GM23248 (cell line): ENCODE measurements around the gene STON2. TPM values are rescaled to one million over a fixed set of nuclear protein-coding genes. Genes with fewer than 3 reads are reported as not detected.
"Not testable (repeated sequence)": the region's sequence is repeated elsewhere in the genome, so short reads cannot be mapped to it uniquely, and the experiment has no call there.

Experiments
- DNase-seq: peaks from one replicate; pipeline ENCODE4 v3.0.0-alpha.2; 2015
- H2AFZ ChIP-seq: fragments of 200-600 bp; sonication (generic); 2 replicates; pipeline ENCODE4 v1.6.1; 2016; ENCODE audit warnings: antibody characterized with exemption
- H3F3A ChIP-seq: fragments of 200-600 bp; sonication (generic); 2 replicates; pipeline ENCODE4 v1.6.1; 2016; ENCODE audit warnings: mild to moderate bottlenecking, antibody characterized with exemption, mixed run types; ENCODE audit not compliant: insufficient read depth
- H3K27ac ChIP-seq: fragments of 200-600 bp; sonication (generic); 2 replicates; pipeline ENCODE4 v1.5.1; 2016; ENCODE audit warnings: mild to moderate bottlenecking
- H3K27me3 ChIP-seq: fragments of 200-600 bp; sonication (generic); replicated peaks from 2 replicates; pipeline ENCODE4 v1.6.1; 2016; ENCODE audit warnings: mild to moderate bottlenecking; ENCODE audit not compliant: insufficient read depth
- H3K36me3 ChIP-seq: fragments of 200-600 bp; sonication (generic); 2 replicates; pipeline ENCODE4 v1.6.1; 2016; ENCODE audit warnings: low read depth, mild to moderate bottlenecking
- H3K4me1 ChIP-seq: fragments of 200-600 bp; sonication (generic); 2 replicates; pipeline ENCODE4 v1.6.1; 2016; ENCODE audit warnings: mild to moderate bottlenecking; ENCODE audit not compliant: insufficient read depth
- H3K4me2 ChIP-seq: fragments of 200-600 bp; sonication (generic); one replicate; pipeline ENCODE4 v1.6.1; 2016; ENCODE audit warnings: mild to moderate bottlenecking; ENCODE audit not compliant: unreplicated experiment
- H3K4me3 ChIP-seq: fragments of 200-600 bp; sonication (generic); 2 replicates; pipeline ENCODE4 v1.5.1; 2016; ENCODE audit warnings: mild to moderate bottlenecking
- H3K79me2 ChIP-seq: fragments of 200-600 bp; sonication (generic); 2 replicates; pipeline ENCODE4 v1.6.1; 2016; ENCODE audit warnings: mild to moderate bottlenecking; ENCODE audit not compliant: insufficient read depth
- H3K9ac ChIP-seq: fragments of 200-600 bp; sonication (generic); 2 replicates; pipeline ENCODE4 v1.6.1; 2016; ENCODE audit warnings: mild to moderate bottlenecking
- H3K9me2 ChIP-seq: fragments of 200-600 bp; sonication (generic); 2 replicates; pipeline ENCODE4 v1.6.1; 2016; ENCODE audit warnings: mixed run types, mild to moderate bottlenecking, moderate library complexity; ENCODE audit not compliant: insufficient read depth
- H3K9me3 ChIP-seq: fragments of 200-600 bp; sonication (generic); one replicate; pipeline ENCODE4 v1.6.1; 2017; ENCODE audit warnings: low read depth
- H4K20me1 ChIP-seq: fragments of 200-600 bp; sonication (generic); 2 replicates; pipeline ENCODE4 v1.6.0; 2016; ENCODE audit not compliant: insufficient read depth
- EZH2 ChIP-seq: fragments of 200-600 bp; sonication (generic); IDR thresholded peaks from 2 replicates; pipeline ENCODE4 v1.6.1; 2018; ENCODE audit warnings: antibody characterized with exemption, mild to moderate bottlenecking; ENCODE audit not compliant: insufficient read depth, poor library complexity, severe bottlenecking
- EZH2phosphoT487 ChIP-seq: fragments of 200-600 bp; sonication (generic); IDR thresholded peaks from 2 replicates; pipeline ENCODE4 v1.6.1; 2018; ENCODE audit warnings: antibody characterized with exemption, moderate library complexity, mild to moderate bottlenecking, low read depth; ENCODE audit not compliant: insufficient read depth
- WGBS, 2 experiments: methylation state at CpG; one replicate each; pipeline ENCODE4 v1.1.6; 2015 to 2017; ENCODE audit warnings: low lambda C conversion rate in 2 of 2, low coverage in 1 of 2; ENCODE audit errors: missing lambda C conversion rate in 2 of 2; 5-methylcytosine and 5-hydroxymethylcytosine counted together
- in situ Hi-C: fragments of 300-500 bp; cut with MboI; formaldehyde crosslinking; loops from 2 replicates; pipeline ENCODE4 v1.15.0; 2020
- polyA plus RNA-seq: library from polyadenylated mRNA; unstranded; fragments of >200 nt; fragmentation: Nextera tagmentation; extraction: Ambion mirVana; gene quantifications from 2 replicates; pipeline ENCODE4 v1.2.1, GENCODE V29; 2016
- total RNA-seq: library from RNA; depleted of rRNA; stranded (reverse); fragments of >200 nt; shearing (Covaris generic); gene quantifications from 2 replicates; pipeline ENCODE4 v1.2.3, GENCODE V29; 2014

The STON2 gene
- total and polyA plus RNA-seq, 2 experiments from 2014 or later, result 0.14 TPM; not detected in 1

GRCh38 chr14:81243499-81243898 lies 156.6 kb downstream of the STON2 start:
- no peaks in the 10 kb centered on the region for H4K20me1 ChIP-seq
- no peak overlapping the region for H3K4me2 ChIP-seq
- in situ Hi-C loops, result no loop called here
- H3K4me3 ChIP-seq, result no peak overlapping the region
- H3K9me3 ChIP-seq, result no peaks in the 10 kb centered on the region
- no peak for TF ChIP-seq EZH2phosphoT487
- TF ChIP-seq EZH2, result no peak
- H3K27me3 ChIP-seq, result no peaks in the 10 kb centered on the region
- peaks cover 15% of the 10 kb centered on the region; the same call in 1 of the 2 replicates for H3K4me1 ChIP-seq
- DNase-seq, result no peak
- no peaks in the 10 kb centered on the region for H3K79me2 ChIP-seq
- no peak overlapping the region for H3K27ac ChIP-seq
- peaks cover 19% of the 10 kb centered on the region for H3F3A ChIP-seq
- no peak overlapping the region for H3K9ac ChIP-seq
- H3K9me2 ChIP-seq, result no peaks in the 10 kb centered on the region
- H2AFZ ChIP-seq, result no peak overlapping the region
- WGBS, 2 experiments, result 56 to 61% methylated on average over 2 of the region's 2 CpGs
- no peaks in the 10 kb centered on the region for H3K36me3 ChIP-seq

GRCh38 chr14:81236849-81237248 lies 163.3 kb downstream of the STON2 start:
- H3K27ac ChIP-seq, H4K20me1 ChIP-seq, H3F3A ChIP-seq, H3K4me3 ChIP-seq, H3K27me3 ChIP-seq, H3K79me2 ChIP-seq, H3K9me3 ChIP-seq, in situ Hi-C loops, H3K4me1 ChIP-seq, H3K9me2 ChIP-seq, H3K36me3 ChIP-seq, H3K9ac ChIP-seq, DNase-seq, H2AFZ ChIP-seq, H3K4me2 ChIP-seq: not testable (repeated sequence)
- WGBS, 2 experiments, result 60 to 62% methylated on average over 2 of the region's 2 CpGs

GRCh38 chr14:81236138-81236537 lies 164.0 kb downstream of the STON2 start:
- Histone ChIP-seq H3K4me1 (no peaks in the 10 kb centered on the region), H3K79me2 (no peaks in the 10 kb centered on the region), H3K27ac (no peak overlapping the region), H3K9ac (no peak overlapping the region), H3K4me3 (no peak overlapping the region), H2AFZ (no peak overlapping the region), H4K20me1 (no peaks in the 10 kb centered on the region), H3K4me2 (no peak overlapping the region), H3K9me3 (no peaks in the 10 kb centered on the region), H3F3A (no peaks in the 10 kb centered on the region; the same call in 1 of the 2 replicates), H3K9me2 (no peaks in the 10 kb centered on the region), H3K36me3 (no peaks in the 10 kb centered on the region), H3K27me3 (0 out of 2 replicates have a peak, but pooled peaks cover 4% of the 10 kb centered on the region)
- in situ Hi-C loops, result no loop called here
- DNase-seq, result no peak
- TF ChIP-seq EZH2phosphoT487 (no peak), EZH2 (no peak)
- WGBS, 2 experiments, result 84 to 89% methylated on average over 14 to 16 of the region's 20 CpGs

GRCh38 chr14:81235096-81235495 lies 165.0 kb downstream of the STON2 start:
- H3K4me1 ChIP-seq, result no peaks in the 10 kb centered on the region
- no peak overlapping the region for H3K4me2 ChIP-seq
- TF ChIP-seq EZH2phosphoT487 (no peak), EZH2 (no peak)
- no peaks in the 10 kb centered on the region for H3K36me3 ChIP-seq
- H3K9me3 ChIP-seq, result no peaks in the 10 kb centered on the region
- no peaks in the 10 kb centered on the region for H3K79me2 ChIP-seq
- no peak overlapping the region for H2AFZ ChIP-seq
- H3K9me2 ChIP-seq, result no peaks in the 10 kb centered on the region
- no peak for DNase-seq
- in situ Hi-C loops, result no loop called here
- no peaks in the 10 kb centered on the region; the same call in 1 of the 2 replicates for H3F3A ChIP-seq
- H3K27me3 ChIP-seq, result 0 out of 2 replicates have a peak, but pooled peaks cover 4% of the 10 kb centered on the region
- H4K20me1 ChIP-seq, result no peaks in the 10 kb centered on the region
- no peak overlapping the region for H3K4me3 ChIP-seq
- no peak overlapping the region for H3K27ac ChIP-seq
- 51 to 55% methylated on average over 2 of the region's 2 CpGs for WGBS, 2 experiments
- no peak overlapping the region for H3K9ac ChIP-seq

GRCh38 chr14:81234278-81234677 lies 165.8 kb downstream of the STON2 start:
- Histone ChIP-seq H3K36me3 (no peaks in the 10 kb centered on the region), H3K9me3 (no peaks in the 10 kb centered on the region), H3F3A (no peaks in the 10 kb centered on the region; the same call in 1 of the 2 replicates), H3K27ac (no peak overlapping the region), H3K4me1 (no peaks in the 10 kb centered on the region), H3K27me3 (0 out of 2 replicates have a peak, but pooled peaks cover 4% of the 10 kb centered on the region), H3K4me2 (no peak overlapping the region), H3K9me2 (no peaks in the 10 kb centered on the region), H2AFZ (no peak overlapping the region), H3K79me2 (no peaks in the 10 kb centered on the region), H3K4me3 (no peak overlapping the region), H3K9ac (no peak overlapping the region), H4K20me1 (no peaks in the 10 kb centered on the region)
- TF ChIP-seq EZH2phosphoT487, result no peak
- no peak for TF ChIP-seq EZH2
- no peak for DNase-seq
- in situ Hi-C loops, result no loop called here
